GM12801 (cell line): Measurements from ENCODE around the gene CNNM2.

Source experiments
- TF ChIP-seq, protein P1 (sequence below): IDR thresholded peaks from one replicate; pipeline ENCODE4 v1.5.1; 2011; ENCODE audit warnings: control low read depth; ENCODE audit not compliant: insufficient read length; ENCODE audit errors: extremely low read depth

The CNNM2 gene

DNA sequence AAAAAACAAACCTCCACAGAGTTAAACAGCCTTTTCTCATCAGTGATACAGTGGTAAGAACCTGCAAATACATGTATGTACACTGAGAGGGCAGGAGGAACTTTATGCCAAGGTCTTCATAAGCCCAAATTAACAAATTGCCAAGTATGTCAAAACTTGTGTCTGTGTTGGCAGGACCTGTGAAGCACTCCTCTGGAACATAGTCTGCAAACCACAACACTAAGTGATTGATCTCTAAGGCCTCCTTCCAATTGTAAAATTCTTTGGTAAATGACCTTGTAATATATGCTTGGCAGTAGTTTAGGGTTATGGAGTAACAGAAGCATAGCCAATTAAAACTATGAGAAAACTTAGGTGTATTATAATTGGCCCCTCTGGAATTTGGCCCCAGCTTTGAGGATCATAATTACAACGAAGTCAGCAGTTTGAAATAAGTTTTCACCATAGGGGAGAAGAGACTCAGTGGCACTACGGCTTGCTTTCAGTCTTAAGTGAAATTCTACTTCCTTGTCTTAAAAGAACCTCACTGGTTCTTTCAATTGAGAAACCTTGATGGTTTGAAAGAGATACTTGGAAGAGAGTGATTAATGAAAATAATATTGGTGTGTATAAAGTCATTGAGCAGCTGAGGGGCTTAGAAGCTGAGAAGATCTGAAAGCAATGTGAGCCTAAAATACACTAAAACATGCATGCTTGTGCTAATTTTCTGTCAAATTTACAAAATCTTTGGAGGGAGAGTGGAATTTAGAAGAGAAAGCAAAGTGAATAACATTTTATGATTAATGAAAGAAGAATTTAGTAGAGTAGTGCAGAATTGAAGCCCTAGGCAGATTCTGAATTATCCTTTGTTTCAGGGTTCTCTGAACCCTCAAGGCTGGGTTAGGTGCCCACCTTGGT, 57.6 kb downstream of the CNNM2 start:
- TF ChIP-seq, protein P1, sequence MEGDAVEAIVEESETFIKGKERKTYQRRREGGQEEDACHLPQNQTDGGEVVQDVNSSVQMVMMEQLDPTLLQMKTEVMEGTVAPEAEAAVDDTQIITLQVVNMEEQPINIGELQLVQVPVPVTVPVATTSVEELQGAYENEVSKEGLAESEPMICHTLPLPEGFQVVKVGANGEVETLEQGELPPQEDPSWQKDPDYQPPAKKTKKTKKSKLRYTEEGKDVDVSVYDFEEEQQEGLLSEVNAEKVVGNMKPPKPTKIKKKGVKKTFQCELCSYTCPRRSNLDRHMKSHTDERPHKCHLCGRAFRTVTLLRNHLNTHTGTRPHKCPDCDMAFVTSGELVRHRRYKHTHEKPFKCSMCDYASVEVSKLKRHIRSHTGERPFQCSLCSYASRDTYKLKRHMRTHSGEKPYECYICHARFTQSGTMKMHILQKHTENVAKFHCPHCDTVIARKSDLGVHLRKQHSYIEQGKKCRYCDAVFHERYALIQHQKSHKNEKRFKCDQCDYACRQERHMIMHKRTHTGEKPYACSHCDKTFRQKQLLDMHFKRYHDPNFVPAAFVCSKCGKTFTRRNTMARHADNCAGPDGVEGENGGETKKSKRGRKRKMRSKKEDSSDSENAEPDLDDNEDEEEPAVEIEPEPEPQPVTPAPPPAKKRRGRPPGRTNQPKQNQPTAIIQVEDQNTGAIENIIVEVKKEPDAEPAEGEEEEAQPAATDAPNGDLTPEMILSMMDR, result no peak

GRCh38 chr10:102982296-102982695, 64.2 kb downstream of the CNNM2 start:
- TF ChIP-seq, protein P1, result no peak

DNA sequence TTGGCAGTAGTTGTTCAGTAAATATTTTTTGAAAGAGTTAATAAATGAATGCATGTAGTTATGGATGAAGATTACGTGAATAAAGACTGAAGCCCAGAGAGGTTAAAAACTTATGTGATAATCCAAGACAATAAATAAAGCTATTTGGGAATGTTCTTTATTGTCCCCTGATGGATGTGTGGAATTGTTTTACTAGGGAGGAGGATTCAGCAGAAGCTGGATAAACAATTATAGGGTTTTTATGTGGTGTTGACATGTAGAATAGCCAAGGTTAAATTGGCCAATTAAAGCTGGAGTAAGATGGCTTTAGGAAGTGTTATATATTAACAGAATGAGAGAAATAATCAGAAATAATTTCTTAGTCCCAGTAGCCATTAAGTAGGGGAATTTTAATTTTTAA, 66.0 kb downstream of the CNNM2 start:
- TF ChIP-seq, protein P1, result no peak

DNA sequence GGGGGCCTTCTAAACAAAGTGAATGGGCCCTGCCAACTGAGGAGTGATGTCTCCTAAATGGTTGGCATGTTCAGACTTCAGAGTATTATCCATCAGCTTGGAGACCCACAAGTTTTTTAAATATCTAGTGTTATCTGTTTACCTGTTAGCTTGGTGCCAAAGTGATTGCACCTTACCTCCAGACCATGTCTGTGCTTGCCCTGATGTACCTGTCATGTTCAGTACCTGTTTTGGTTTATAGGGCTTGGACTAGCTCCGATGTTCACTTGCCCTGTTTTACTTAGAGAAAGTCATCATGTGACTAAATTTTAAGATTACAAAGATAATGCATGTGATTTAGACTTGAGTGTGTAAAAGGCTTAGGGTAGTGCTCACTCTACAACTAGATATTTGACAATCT, 67.7 kb downstream of the CNNM2 start:
- TF ChIP-seq, protein P1, result no peak

DNA sequence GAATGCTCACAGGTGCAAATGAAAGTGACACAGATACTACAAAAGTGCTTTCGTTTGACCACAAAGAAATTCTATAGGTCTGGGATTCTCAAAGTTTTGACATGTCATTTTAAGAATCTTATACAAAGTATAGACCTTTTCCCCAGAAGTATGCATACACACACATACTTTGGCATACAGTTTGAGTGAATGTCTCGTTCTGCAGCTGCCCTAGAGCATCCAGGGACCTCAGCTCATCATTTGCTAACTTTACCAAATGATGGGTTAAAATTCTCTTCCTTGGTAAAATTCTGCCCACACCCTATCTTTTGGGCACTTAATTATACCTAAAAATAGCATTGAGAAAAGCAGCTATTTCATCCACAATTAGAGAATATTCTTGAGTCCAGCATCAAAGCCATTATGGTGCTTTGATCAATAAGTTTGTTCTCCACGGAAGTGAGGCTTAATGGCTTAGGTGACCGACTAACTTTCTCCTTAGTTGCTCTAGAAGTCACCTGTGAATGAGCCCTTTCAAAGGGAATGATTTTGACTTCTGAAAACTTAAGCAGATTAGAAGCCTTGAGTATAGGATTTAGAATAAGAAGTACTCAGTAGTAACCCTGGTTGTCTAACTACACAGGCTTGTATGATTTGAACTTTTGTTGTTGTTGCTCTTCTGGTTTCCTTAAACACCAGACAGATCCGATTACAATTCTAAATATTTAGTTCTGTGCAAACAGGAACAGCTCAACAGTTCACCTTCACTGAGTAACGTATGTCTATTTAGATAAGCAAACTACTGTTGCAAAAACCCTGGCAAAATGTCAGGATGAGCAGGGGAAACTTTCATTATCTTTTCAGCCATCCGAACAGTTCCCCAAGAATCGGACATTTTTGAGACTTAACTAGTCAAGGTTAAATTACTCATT, 70.6 kb downstream of the CNNM2 start:
- TF ChIP-seq, protein P1, result no peak

GRCh38 chr10:102994531-102995295, 76.6 kb downstream of the CNNM2 start:
- TF ChIP-seq, protein P1, result no peak
